HepG2 (cell line): ENCODE results near the gene DDX39B. TPM values are rescaled to one million over a fixed set of nuclear protein-coding genes. Genes with fewer than 3 reads are reported as not detected.

Experiments
- ATAC-seq: fragments of 200-7000 bp; cut with Tn5 transposase; 3 replicates; pipeline ENCODE4 v1.9.1; 2020; ENCODE audit warnings: mild to moderate bottlenecking, moderate library complexity
- BruUV-seq: library from RNA; stranded (reverse); fragments of 400-500 nt; replicated peaks from 2 replicates; lab custom pipeline; 2021; lab: Mats Ljungman, UMichigan
- CTCF ChIA-PET: fragments of 300-600 bp; formaldehyde crosslinking; extraction: SDS; loops from one replicate; lab custom pipeline; 2021; ENCODE audit warnings: low total read pairs, inconsistent platforms, low intra/inter-chr PET ratio; lab: Yijun Ruan, JAX
- POLR2A ChIA-PET: fragments of 350-600 bp; sonication (Branson Sonifier 250); formaldehyde crosslinking; loops from one replicate; lab custom pipeline; 2020; ENCODE audit warnings: antibody characterized with exemption, inconsistent platforms; lab: Yijun Ruan, JAX
- DNase-seq: peaks from one replicate; pipeline ENCODE4 v3.0.0-alpha.2; 2015; ENCODE audit warnings: low spot score
- FAIRE-seq: peaks from 3 replicates; lab custom pipeline; 2011; peaks lifted over from hg19 to GRCh38; lab: Jason Lieb, UNC
- H2AFZ ChIP-seq: one replicate; pipeline ENCODE4 v1.6.1; 2011; ENCODE audit warnings: low read length, inconsistent platforms
- H3K27ac ChIP-seq: fragments of 300-600 bp; 3 replicates; pipeline ENCODE4 v1.8.0; 2011; ENCODE audit warnings: mixed run types, mild to moderate bottlenecking, mixed read lengths, low read length, inconsistent platforms; ENCODE audit not compliant: insufficient read depth; ENCODE audit errors: extremely low read length
- H3K27me3 ChIP-seq, 2 experiments: fragments of 200-600 bp in 1 of 2; 2 replicates in 1 of 2; 3 replicates in 1 of 2; pipeline versions ENCODE4 v1.6.0 to v1.8.0; 2011; ENCODE audit warnings: low read length in 2 of 2, mild to moderate bottlenecking in 2 of 2, moderate library complexity in 2 of 2, inconsistent platforms in 1 of 2; ENCODE audit not compliant: insufficient read depth in 2 of 2, control insufficient read depth in 1 of 2
- H3K36me3 ChIP-seq, 2 experiments: fragments of 200-600 bp in 1 of 2; replicated peaks in 1 of 2; 2 replicates in 1 of 2; 3 replicates in 1 of 2; pipeline versions ENCODE4 v1.5.1 to v1.8.0; 2011; ENCODE audit warnings: low read length in 2 of 2, inconsistent platforms in 1 of 2; ENCODE audit not compliant: insufficient read depth in 2 of 2, control insufficient read depth in 1 of 2
- H3K4me1 ChIP-seq: 2 replicates; pipeline ENCODE4 v1.5.1; 2012; ENCODE audit warnings: low read length, inconsistent platforms; ENCODE audit not compliant: insufficient read depth
- H3K4me2 ChIP-seq: 2 replicates; pipeline ENCODE4 v1.6.0; 2011; ENCODE audit warnings: low read depth, low read length, inconsistent platforms
- H3K4me3 ChIP-seq, 3 experiments: fragments of 200-600 bp in 1 of 3; sonication (generic), shearing (Covaris generic) in 1 of 3; replicated peaks in 1 of 3; 2 replicates each; pipeline ENCODE4 v1.5.1; 2011 to 2016; ENCODE audit warnings: low read length in 3 of 3, inconsistent platforms in 2 of 3, low read depth in 2 of 3, mild to moderate bottlenecking in 2 of 3, control low read depth in 1 of 3, mixed read lengths in 1 of 3; ENCODE audit not compliant: insufficient read depth in 1 of 3
- H3K79me2 ChIP-seq: one replicate; pipeline ENCODE4 v1.6.1; 2011; ENCODE audit warnings: low read length, inconsistent platforms; ENCODE audit not compliant: insufficient read depth
- H3K9ac ChIP-seq: 2 replicates; pipeline ENCODE4 v1.6.0; 2011; ENCODE audit warnings: mild to moderate bottlenecking, low read depth, low read length, inconsistent platforms; ENCODE audit not compliant: insufficient read depth
- H3K9me3 ChIP-seq: 2 replicates; pipeline ENCODE4 v1.5.1; 2012; ENCODE audit warnings: mild to moderate bottlenecking, low read length
- H4K20me1 ChIP-seq: 2 replicates; pipeline ENCODE4 v1.6.0; 2011; ENCODE audit warnings: inconsistent platforms, mild to moderate bottlenecking, low read length, moderate library complexity; ENCODE audit not compliant: insufficient read depth
- GTF2F1 ChIP-seq: fragments of 150-350 bp; IDR thresholded peaks from 2 replicates; pipeline ENCODE4 v1.6.1; 2014; ENCODE audit warnings: low read length
- MED13 ChIP-seq: sonication (generic); formaldehyde crosslinking; IDR thresholded peaks from 2 replicates; pipeline ENCODE4 v1.5.0; 2020; ENCODE audit warnings: missing genetic modification reagents
- POLR2AphosphoS5 ChIP-seq: IDR thresholded peaks from 2 replicates; pipeline ENCODE4 v1.6.1; 2012; ENCODE audit warnings: low read depth, low read length
- PTBP1 ChIP-seq: fragments of 200-400 bp; formaldehyde crosslinking; IDR thresholded peaks from 2 replicates; pipeline ENCODE4 v1.6.1; 2018; ENCODE audit warnings: low read length, low read depth; ENCODE audit not compliant: poor library complexity, severe bottlenecking
- SATB2 ChIP-seq: sonication (generic); formaldehyde crosslinking; IDR thresholded peaks from 2 replicates; pipeline ENCODE4 v1.5.0; 2020; ENCODE audit warnings: missing genetic modification reagents
- SMARCC2 ChIP-seq: fragments of 450-650 bp; IDR thresholded peaks from 2 replicates; pipeline ENCODE4 v1.6.1; 2017; ENCODE audit warnings: antibody characterized with exemption, mild to moderate bottlenecking
- ZNF431 ChIP-seq: sonication (generic); formaldehyde crosslinking; IDR thresholded peaks from 2 replicates; pipeline ENCODE4 v1.9.0; 2022; ENCODE audit warnings: missing genetic modification reagents, low read depth, mild to moderate bottlenecking, borderline replicate concordance
- ZNF780A ChIP-seq: sonication (generic); formaldehyde crosslinking; IDR thresholded peaks from 2 replicates; pipeline ENCODE4 v1.8.0; 2022; ENCODE audit warnings: mild to moderate bottlenecking, missing genetic modification reagents, moderate library complexity
- WGBS: methylation state at CpG from one replicate; pipeline ENCODE4 v1.1.6; 2017; ENCODE audit warnings: low lambda C conversion rate; 5-methylcytosine and 5-hydroxymethylcytosine counted together
- in situ Hi-C: cut with HindIII; loops from 2 replicates; pipeline ENCODE4 v1.10.0; 2017; ENCODE audit warnings: low pct_unique_long_range_greater_than_20kb; ENCODE audit not compliant: extremely low pct_ligation_motif_present
- intact Hi-C: fragments of 100-400 bp; cut with micrococcal nuclease; formaldehyde crosslinking; loops from one replicate; pipeline ENCODE4 v1.10.0; 2022; ENCODE audit not compliant: unreplicated experiment
- polyA plus RNA-seq, 8 experiments: library from polyadenylated mRNA; depleted of rRNA in 3 of 8; stranded (reverse) in 7 of 8; unstranded in 1 of 8; fragments of >200 nt; fragmentation: Illumina TruSeq in 4 of 8; extraction: Trizol in 4 of 8; gene quantifications; 2 replicates each; pipeline versions ENCODE4 v1.2.1 to v1.2.3, GENCODE V29; 2011 to 2016; ENCODE audit warnings: low read depth in 4 of 8, missing spikeins in 1 of 8, mixed read lengths in 1 of 8; ENCODE audit not compliant: insufficient read depth in 1 of 8
- total RNA-seq, 5 experiments: library from RNA; depleted of rRNA; stranded (reverse); fragments of >200 nt; fragmentation: Illumina TruSeq; extraction: Trizol; gene quantifications; 2 replicates each; pipeline ENCODE4 v1.2.3, GENCODE V29; 2016; ENCODE audit warnings: low read depth in 1 of 5
- TF ChIP-seq, protein P1 (sequence below): sonication (generic); formaldehyde crosslinking; IDR thresholded peaks from 2 replicates; pipeline ENCODE4 v1.4.0; 2020; ENCODE audit warnings: mild to moderate bottlenecking, missing genetic modification reagents
- TF ChIP-seq, protein P2 (sequence below): sonication (generic); formaldehyde crosslinking; IDR thresholded peaks from 2 replicates; pipeline ENCODE4 v1.4.0; 2020; ENCODE audit warnings: low read depth, missing genetic modification reagents
- TF ChIP-seq, protein P3 (sequence below): sonication (generic); formaldehyde crosslinking; IDR thresholded peaks from 2 replicates; pipeline ENCODE4 v1.8.0; 2022; ENCODE audit warnings: missing genetic modification reagents, mild to moderate bottlenecking, inconsistent platforms, borderline replicate concordance
- TF ChIP-seq, protein P4 (sequence below): IDR thresholded peaks from 2 replicates; pipeline ENCODE4 v1.6.1; 2018; ENCODE audit warnings: missing genetic modification reagents, mild to moderate bottlenecking, missing compliant biosample characterization

The DDX39B gene
- total and polyA plus RNA-seq, 2 of the 13 experiments (the other 11 are each of a cell fraction or from before 2014, with no cell fraction given), result 570 to 678 TPM

DNA sequence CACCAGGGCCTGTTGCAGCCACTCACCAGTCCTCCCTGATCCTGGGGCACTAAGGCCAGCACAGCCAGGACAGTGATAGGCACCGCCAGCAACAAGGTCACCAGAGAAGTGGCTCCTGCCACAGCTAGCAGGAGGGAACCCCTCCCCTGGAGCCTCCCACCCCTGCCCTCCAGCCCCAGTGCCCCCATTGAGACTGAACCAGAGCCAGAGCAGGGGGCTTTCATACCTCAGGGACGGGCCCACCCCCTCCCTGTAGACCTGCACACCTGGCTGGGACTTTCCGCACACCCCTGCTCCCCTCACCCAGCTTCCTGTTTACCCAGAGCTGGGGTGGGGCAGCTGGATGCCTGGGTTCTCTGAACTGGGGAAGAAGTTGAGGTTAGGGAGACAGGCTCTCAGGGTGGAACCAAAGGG lies 40.4 kb upstream of the DDX39B start, which contains the start of gene LTB (continued):
- TF ChIP-seq, protein P1, sequence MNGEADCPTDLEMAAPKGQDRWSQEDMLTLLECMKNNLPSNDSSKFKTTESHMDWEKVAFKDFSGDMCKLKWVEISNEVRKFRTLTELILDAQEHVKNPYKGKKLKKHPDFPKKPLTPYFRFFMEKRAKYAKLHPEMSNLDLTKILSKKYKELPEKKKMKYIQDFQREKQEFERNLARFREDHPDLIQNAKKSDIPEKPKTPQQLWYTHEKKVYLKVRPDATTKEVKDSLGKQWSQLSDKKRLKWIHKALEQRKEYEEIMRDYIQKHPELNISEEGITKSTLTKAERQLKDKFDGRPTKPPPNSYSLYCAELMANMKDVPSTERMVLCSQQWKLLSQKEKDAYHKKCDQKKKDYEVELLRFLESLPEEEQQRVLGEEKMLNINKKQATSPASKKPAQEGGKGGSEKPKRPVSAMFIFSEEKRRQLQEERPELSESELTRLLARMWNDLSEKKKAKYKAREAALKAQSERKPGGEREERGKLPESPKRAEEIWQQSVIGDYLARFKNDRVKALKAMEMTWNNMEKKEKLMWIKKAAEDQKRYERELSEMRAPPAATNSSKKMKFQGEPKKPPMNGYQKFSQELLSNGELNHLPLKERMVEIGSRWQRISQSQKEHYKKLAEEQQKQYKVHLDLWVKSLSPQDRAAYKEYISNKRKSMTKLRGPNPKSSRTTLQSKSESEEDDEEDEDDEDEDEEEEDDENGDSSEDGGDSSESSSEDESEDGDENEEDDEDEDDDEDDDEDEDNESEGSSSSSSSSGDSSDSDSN (CRISPR knock-in tag), result no peak
- no peak for TF ChIP-seq ZNF780A (CRISPR knock-in tag)

DNA sequence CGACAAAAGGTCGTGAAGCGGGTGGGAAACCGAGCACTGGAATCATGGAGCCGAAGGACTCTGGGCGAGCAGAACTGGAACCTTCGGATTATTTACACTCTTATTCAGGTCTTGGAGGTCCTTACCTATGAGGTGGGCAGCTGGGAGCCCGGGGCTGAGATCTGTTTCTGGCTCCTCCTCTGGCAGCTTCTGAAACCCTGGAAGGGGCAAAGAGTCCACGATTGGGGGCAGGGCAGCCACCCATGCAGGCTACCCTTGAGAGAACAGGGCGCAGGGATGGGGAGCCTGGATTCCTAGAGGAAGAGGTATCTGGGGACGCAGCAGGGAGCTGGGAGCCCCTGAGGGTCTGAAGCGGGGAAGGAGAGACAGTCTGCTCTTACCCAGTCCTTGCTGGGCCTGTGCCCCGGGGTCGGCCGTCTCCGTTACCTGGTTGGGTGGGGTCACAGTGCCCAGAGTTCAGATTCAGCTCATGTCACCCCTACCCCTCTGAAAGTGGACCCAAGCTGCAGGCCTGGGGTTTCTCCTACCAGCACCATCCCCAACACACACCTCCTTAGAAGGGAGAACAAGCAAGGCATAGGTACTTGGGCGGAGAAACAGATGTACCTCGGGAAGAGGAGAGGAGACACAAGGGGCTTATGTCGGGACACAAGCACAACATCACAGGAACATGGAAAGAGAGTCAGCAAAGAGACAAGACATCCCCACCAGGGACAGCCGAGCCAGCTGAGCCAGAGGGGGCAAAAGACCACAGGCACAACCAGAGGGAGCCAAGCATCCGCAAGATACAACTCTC lies 39.8 kb upstream of the DDX39B start:
- in situ Hi-C loops (no loop called here), intact Hi-C loops (loop anchor here (1.0 to 5.0 kb wide), 3 partner anchors 17 to 34 kb away; partner anchors contain the start of genes ATP6V1G2 and NFKBIL1)
- no peaks in the 10 kb centered on the region for H3K36me3 ChIP-seq
- no peaks in the 10 kb centered on the region for H3K79me2 ChIP-seq
- peaks cover 25% of the 10 kb centered on the region for H3K4me1 ChIP-seq
- FAIRE-seq, result no peak
- ChIA-PET POLR2A (interaction anchor here (1.2 to 2.8 kb wide), 3 partner anchors 17 to 52 kb away, joined by 3 to 15 read pairs (median 8); partner anchors contain the start of gene DDX39B), CTCF (interaction anchor here (1.1 to 3.2 kb wide), 5 partner anchors 15 to 1215 kb away, joined by 3 to 35 read pairs (median 5); partner anchors contain the start of gene NFKBIL1)
- H3K9me3 ChIP-seq, result no peaks in the 10 kb centered on the region
- 7% methylated on average over 21 of the region's 21 CpGs for WGBS
- peak overlapping the region; percentile 64 for H2AFZ ChIP-seq
- no peaks in the 10 kb centered on the region for H4K20me1 ChIP-seq
- peak overlapping the region; percentile 65 for H3K9ac ChIP-seq
- H3K4me2 ChIP-seq, result peak overlapping the region; percentile 99
- H3K4me3 ChIP-seq, result peak overlapping the region; percentile 67 to 88 (median 78)
- H3K27me3 ChIP-seq, result peaks cover 8 to 64% of the 10 kb centered on the region in 2 experiments; a peak in 4 of 5 replicates
- no peak overlapping the region for H3K27ac ChIP-seq
- no TSS peak for BruUV-seq
- peak; percentile 26 for ATAC-seq
- DNase-seq, result no peak
- TF ChIP-seq GTF2F1, result no peak
- TF ChIP-seq SATB2 (CRISPR knock-in tag), result no peak
- TF ChIP-seq, protein P2, sequence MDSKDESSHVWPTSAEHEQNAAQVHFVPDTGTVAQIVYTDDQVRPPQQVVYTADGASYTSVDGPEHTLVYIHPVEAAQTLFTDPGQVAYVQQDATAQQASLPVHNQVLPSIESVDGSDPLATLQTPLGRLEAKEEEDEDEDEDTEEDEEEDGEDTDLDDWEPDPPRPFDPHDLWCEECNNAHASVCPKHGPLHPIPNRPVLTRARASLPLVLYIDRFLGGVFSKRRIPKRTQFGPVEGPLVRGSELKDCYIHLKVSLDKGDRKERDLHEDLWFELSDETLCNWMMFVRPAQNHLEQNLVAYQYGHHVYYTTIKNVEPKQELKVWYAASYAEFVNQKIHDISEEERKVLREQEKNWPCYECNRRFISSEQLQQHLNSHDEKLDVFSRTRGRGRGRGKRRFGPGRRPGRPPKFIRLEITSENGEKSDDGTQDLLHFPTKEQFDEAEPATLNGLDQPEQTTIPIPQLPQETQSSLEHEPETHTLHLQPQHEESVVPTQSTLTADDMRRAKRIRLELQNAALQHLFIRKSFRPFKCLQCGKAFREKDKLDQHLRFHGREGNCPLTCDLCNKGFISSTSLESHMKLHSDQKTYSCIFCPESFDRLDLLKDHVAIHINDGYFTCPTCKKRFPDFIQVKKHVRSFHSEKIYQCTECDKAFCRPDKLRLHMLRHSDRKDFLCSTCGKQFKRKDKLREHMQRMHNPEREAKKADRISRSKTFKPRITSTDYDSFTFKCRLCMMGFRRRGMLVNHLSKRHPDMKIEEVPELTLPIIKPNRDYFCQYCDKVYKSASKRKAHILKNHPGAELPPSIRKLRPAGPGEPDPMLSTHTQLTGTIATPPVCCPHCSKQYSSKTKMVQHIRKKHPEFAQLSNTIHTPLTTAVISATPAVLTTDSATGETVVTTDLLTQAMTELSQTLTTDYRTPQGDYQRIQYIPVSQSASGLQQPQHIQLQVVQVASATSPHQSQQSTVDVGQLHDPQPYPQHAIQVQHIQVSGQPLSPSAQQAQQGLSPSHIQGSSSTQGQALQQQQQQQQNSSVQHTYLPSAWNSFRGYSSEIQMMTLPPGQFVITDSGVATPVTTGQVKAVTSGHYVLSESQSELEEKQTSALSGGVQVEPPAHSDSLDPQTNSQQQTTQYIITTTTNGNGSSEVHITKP (CRISPR knock-in tag), result no peak
- TF ChIP-seq SMARCC2, result no peak
- TF ChIP-seq, protein P3, sequence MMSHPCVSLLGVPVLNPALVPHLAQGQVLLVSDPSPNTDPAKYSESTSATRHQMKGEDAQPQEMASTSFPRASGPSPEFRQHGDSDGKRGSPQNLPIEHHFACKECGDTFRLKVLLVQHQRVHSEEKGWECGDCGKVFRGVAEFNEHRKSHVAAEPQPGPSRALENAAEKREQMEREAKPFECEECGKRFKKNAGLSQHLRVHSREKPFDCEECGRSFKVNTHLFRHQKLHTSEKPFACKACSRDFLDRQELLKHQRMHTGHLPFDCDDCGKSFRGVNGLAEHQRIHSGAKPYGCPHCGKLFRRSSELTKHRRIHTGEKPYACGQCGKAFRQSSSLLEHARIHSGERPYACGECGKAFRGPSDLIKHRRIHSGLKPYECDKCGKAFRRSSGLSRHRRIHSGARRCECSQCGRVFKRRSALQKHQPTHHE (CRISPR knock-in tag), result no peak
- TF ChIP-seq PTBP1, result no peak
- TF ChIP-seq ZNF431 (CRISPR knock-in tag), result no peak
- TF ChIP-seq, protein P4, sequence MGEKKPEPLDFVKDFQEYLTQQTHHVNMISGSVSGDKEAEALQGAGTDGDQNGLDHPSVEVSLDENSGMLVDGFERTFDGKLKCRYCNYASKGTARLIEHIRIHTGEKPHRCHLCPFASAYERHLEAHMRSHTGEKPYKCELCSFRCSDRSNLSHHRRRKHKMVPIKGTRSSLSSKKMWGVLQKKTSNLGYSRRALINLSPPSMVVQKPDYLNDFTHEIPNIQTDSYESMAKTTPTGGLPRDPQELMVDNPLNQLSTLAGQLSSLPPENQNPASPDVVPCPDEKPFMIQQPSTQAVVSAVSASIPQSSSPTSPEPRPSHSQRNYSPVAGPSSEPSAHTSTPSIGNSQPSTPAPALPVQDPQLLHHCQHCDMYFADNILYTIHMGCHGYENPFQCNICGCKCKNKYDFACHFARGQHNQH (CRISPR knock-in tag), result 0 out of 2 replicates have a peak, but pooled peaks have one; percentile 5
- 0 out of 2 replicates have a peak, but pooled peaks have one; percentile 12 for TF ChIP-seq MED13 (CRISPR knock-in tag)
- no peak for TF ChIP-seq POLR2AphosphoS5
